ENCODE data around the gene LIMS4.
"Not testable (repeated sequence)": the region's sequence is repeated elsewhere in the genome, so short reads cannot be mapped to it uniquely, and the experiment has no call there.

Gene LIMS4

DNA sequence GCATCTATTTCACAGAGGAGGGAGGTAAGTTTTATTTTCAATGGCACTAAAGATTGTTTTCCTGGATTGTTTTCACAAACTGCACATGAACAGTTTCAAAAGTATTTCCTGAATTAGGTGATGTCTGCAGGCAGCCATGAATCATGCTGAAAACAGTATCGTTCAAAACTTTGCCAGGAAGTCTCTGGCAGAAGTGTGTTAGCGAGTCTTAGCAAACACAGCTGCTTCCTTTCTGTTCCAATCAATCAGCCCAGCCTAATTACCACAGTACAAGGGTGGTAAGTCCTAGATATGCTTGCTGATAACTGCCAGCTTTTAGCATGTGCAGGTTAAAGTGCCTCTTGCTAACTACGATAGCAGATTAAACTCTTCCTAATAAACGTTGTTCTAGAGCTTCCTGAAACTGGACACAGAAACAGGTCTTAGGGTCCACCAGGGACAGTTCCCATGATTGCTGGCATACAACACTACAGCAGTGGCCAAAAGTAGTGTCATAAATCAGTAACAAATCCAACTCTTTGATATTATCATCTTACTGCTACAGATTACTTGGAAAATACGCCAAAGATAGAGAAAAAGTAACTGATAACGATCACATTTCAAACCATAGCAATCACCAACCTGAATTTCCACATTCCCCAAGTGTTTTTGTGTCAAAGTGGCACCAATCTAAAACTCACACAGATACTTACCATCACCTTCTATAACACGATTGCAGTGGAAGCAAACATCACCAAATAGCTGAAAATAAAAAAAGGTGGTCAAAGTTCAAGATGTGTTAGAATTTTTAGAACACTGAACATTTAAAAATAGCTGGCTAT lies 23.3 kb downstream of the LIMS4 start:
- DNase-seq (ENCODE audit: low read depth) = not testable (repeated sequence)

DNA sequence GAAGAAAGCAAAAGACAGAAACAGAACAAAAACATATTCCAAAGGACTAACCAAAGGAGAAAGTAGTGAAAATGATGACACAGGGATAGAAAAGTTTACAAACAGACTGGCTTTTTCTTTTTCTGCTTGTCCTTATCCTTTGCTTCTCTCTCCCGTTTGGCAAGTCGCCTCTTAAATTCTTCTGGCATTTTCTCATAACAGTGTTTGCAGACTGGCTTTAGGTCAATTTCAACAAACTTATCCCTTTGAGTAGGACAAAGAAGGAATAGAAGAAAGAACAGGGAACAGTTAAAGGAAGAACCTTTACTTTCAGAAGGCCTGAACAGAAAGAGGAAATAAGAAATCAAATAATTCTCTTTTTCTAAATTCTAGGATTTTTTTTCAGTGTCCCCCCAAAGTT lies 26.0 kb downstream of the LIMS4 start:
- not testable (repeated sequence) for DNase-seq (ENCODE audit: low read depth)

DNA sequence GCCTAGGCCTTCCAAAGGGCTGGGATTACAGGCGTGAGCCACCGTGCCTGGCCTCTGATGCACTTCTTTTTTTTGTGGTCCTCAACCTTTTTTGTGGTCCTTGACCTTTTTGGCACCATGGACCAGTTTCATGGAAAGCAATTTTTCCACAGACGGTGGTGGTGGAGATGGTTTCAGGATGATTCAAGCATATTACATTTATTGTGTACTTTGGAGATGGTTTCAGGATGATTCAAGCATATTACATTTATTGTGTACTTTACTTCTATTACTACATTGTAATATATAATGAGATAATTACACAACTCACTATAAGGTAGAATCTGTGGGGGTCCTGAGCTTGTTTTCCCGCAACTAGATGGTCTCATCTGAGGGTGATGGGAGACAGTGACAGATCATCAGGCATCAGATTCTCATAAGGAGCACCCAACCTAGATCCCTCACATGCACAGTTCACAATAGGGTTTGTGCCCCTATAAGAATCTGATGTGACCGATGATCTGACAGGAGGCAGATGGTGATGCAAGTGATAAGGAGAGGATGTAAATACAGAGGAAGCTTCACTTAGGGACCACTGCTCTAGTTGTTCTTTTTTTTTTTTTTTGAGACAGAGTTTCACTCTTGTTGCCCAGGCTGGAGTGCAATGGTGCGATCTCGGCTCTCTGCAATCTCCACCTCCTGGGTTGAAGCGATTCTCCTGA lies 29.2 kb downstream of the LIMS4 start:
- DNase-seq (ENCODE audit: low read depth) = not testable (repeated sequence)

GRCh38 chr2:110441905-110442304 lies 30.7 kb downstream of the LIMS4 start:
- not testable (repeated sequence) for DNase-seq (ENCODE audit: low read depth)

DNA sequence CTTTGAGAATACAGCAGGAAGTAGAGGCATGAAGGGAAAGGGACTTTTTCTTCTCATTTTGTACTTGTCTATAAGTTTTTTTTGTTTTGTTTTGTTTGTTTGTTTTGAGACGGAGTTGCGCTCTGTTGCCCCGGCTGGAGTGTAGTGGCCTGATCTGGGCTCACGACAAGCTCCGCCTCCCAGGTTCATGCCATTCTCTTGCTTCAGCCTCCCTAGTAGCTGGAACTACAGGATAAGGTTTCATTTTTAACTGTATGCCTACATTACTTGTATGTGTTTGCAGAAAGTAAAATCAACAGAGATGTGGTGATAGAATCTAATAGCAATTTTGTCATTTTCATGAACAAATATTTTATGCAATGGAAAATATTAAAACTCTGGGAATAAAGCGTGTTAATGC lies 38.1 kb downstream of the LIMS4 start:
- DNase-seq (ENCODE audit: low read depth) = not testable (repeated sequence)

DNA sequence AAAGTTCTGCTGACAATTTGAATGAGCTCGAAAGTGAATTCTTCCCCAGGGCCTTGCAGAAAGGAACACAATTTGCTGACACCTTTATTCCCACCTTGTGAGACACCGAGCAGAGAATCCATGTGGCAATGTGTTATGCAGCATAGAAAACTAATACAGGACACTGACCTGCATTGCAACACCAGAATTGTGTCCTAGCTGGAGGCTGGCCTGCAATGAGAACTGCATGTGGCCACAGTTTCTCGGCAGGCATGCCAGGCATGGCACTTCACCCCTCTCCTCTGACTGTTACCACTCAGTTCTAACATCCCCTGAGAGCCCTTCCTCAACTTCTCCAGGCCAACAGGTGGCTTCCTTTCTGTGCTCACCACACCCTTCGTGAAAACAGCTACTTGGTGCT lies 46.9 kb downstream of the LIMS4 start:
- DNase-seq (ENCODE audit: low read depth) = not testable (repeated sequence)

DNA sequence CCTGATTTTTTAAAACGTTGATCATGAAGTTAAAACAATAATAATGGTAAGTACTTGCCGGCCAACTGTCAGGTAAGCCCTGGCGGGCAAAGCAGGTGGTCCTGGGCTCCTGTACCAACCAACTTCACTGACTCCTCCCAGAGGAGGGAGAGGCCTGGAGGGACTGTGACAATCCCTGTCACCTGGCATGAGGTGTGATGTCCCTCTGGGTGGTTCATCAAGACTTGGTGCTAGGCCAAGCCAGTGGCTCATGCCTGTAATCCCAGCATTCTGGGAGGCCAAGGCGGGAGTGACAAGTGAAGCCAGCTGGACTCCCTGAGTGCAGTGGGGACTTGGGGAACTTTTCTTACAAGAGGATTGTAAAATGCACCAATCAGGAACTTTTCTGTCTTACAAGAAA lies 48.2 kb downstream of the LIMS4 start:
- not testable (repeated sequence) for DNase-seq (ENCODE audit: low read depth)

DNA sequence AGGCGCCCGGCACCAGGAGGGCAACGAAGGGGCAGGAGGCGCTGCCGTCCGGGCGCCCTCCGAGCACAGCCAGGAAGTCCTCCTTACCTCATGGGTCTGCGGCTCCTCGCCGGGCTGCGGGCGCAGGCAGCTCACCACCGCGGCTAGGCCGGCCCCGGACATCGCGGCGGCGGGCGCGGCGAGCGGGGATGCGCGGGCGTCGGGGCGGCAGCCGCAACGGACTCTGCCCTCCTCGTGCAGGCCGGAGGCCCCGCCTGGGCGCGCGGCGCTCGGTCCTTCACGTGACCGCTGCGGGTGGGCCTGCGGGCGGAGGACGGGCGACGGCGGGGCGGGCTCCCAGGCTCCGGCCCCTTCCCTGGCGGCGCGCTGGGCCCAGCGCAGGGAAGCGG lies 49.0 kb downstream of the LIMS4 start:
- not testable (repeated sequence) for DNase-seq (ENCODE audit: low read depth)

DNA sequence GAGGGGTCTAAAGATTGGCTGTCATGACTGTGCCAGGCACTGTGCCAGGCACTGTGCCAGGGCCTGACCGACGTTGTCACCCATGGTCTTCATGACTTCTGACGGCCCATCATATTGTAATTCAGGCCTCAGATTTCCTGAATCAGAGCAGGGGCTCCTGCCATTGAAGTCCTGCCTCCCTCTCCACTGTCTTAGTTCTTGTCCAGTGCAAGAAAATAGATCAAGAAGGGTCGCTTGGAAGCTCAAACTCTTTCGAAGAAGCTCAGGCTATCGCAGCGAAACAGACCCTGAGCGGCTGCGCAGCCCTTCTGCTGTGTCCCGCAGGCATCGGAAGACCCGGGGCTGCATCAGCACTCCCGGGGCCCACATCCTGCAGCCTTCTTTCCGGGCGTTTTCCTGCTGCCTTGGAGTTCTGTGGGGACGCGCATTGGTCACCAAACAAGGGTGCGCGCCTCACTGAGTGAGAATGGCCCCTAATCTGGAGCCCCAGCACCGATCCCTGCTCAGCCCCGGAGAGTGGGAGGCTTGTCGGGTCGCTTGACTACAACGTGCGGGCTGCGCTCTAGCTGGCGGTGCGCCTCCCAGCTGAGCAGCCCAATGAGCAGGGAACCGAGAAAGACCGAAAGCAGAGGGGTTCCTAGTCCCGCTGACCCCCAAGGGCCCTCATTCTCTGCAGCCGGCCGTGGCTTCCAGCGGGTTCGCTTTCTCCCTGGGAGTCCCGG lies 49.6 kb downstream of the LIMS4 start:
- not testable (repeated sequence) for DNase-seq (ENCODE audit: low read depth)

DNA sequence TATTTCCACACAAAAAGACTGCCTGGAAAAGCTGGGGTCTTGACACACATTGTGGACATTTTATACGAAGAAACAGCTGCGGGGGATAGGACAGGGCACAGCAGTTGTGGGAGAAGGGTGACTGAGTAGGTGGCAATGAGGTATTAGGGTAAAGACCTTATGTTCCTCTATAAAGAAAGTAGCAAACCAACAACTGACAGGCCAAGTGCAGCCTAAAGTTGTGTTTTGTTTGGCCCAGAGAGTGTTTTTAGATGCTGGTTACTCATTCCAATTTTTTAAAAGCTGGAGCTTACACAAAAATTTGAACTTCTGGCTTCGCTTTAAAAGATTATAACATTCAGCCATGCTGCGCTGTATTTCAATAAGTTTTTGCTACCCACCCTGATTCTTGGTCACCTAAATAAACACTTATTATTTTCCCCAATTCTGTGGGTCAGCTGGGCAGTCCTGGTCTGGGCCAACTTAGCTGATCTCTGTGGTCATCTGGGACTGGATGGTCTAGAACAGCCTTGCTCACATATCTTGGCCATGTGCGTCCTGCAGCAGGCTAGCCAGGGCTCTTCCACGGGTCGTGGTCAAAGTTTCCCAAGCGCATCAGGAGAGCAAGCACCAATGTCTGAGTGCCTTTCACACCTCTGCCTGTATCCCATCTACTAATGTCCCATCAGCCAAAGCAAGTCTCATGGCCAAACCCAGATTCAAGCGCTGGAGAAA lies 51.8 kb downstream of the LIMS4 start:
- DNase-seq (ENCODE audit: low read depth) = not testable (repeated sequence)

- not testable (repeated sequence) for DNase-seq (ENCODE audit: low read depth)
These were observed 65.5 kb downstream of the LIMS4 start for GRCh38 chr2:110407142-110407541.

DNA sequence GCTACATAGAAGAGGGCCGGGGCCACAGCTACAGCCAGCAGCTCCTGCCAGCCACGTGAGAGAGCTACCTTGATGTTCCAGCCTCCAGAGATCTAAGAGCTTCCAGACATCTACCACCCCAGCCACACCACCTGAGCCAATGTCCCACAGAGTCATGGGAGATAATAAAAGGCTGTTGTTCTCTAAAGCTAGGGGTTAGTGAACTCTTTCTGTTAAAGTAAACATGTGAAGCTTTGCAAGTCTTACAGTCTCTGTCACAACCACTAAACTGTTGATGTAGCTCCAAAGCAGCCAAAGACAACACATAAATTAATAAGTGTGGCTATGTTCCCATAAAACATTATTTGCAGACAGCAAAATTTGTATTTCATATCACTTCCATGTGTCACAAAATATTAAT lies 67.6 kb downstream of the LIMS4 start:
- DNase-seq (ENCODE audit: low read depth) = not testable (repeated sequence)

GRCh38 chr2:110404246-110404645 lies 68.4 kb downstream of the LIMS4 start:
- DNase-seq (ENCODE audit: low read depth) = not testable (repeated sequence)

DNA sequence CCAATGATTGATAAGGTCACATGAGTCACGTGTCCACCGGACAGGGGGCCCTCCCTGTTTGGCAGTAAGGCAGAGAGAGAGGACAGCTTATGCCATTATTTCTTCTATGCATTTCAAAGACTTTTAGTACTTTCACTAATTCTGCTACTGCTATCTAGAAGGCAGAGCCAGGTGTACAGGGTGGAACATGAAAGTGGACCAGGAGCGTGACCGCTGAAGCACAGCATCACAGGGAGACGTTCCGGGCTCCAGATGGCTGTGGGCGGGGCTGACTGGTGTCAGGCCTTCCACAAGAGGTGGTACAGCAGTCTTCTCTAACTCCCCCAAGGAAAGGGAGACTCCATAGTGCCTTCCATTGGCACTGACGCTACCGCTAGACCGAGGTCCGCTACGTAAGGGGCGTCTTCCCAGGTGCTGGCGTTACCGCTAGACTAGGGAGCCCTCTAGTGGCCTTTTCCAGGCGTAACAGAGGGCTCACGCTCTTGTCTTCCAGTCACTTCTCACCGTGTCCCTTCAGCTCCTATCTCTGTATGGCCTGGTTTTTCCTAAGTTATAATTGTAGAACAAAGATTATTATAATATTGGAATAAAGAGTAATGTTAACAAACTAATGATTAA lies 71.5 kb downstream of the LIMS4 start:
- DNase-seq (ENCODE audit: low read depth) = not testable (repeated sequence)

DNA sequence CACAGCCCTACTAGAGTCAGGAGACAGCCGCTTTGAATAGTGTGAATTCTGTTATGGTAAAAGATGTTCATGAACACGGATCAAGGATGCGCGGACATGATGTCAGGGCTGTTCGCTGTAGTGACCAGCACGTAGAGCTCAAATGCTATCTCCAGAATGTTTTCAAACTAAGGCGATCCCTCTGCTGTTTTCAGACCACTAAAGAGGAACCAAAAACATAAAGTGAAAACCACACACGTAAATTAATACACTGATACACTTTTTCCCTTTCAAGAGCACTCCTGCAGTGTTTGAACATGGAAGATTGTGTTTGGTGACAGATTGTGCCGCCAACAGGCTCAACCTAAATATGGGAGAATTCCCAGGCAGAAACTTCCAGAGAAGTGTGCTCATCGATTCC lies 73.2 kb downstream of the LIMS4 start:
- DNase-seq (ENCODE audit: low read depth) = not testable (repeated sequence)

DNA sequence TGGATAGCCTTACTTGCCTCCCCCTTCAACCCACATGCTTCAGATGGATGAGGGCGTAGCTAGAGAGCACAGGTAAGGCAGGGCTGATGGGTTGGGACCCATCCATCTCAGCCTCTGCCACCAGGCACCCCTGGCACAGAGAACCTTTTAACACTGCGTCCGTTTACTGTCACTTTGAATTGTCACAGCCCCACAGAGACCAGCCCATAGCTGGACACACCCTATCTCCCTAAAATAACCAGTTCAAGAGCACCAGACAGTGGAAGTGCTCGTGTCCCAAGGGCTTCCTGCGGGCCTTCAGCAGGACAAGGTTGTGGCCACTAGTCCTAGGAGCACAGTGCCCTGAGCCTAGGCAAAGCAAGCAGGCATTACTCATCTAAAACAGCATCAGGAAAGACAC lies 76.6 kb downstream of the LIMS4 start:
- not testable (repeated sequence) for DNase-seq (ENCODE audit: low read depth)

Measured in CMK (cell line).